Adrenal gland (tissue), 5 donors: Measurements from ENCODE around the gene PRR35.
A peak's percentile ranks its signal among the peaks of the same experiment; 100 is the strongest.

ENCODE experiments used
- CTCF ChIP-seq, 6 experiments: fragments of 450-650 bp in 4 of 6; fragments of 200-600 bp in 2 of 6; sonication (generic) in 1 of 6; IDR thresholded peaks; 1 replicate in 5 of 6; 2 replicates in 1 of 6; pipeline versions ENCODE4 v1.5.1 to v1.8.0; 2016 to 2021; ENCODE audit warnings: antibody characterized with exemption in 6 of 6, mild to moderate bottlenecking in 2 of 6, moderate library complexity in 1 of 6
- POLR2A ChIP-seq, 2 donors: fragments of 450-650 bp; IDR thresholded peaks; one replicate each; pipeline ENCODE4 v1.6.1; 2017; ENCODE audit warnings: antibody characterized with exemption in 2 of 2, mild to moderate bottlenecking in 2 of 2, moderate library complexity in 1 of 2
- donor health status: DM: no; HTN: no; CAD: no.

GRCh38 chr16:527015-527903 lies 32.9 kb upstream of the PRR35 start, which contains the start of gene CAPN15:
- TF ChIP-seq CTCF (IDR thresholded peaks at IDR 0.05) (peak in 5 of 6 experiments; percentile 29 to 72 (median 47)), POLR2A (IDR thresholded peaks at IDR 0.05) (peak; percentile 80 to 81)
